Ammon's horn (tissue), 1 donor: ENCODE data around the gene FUT8.

ENCODE experiments used
- DNase-seq: peaks from one replicate; pipeline ENCODE4 v3.0.0-alpha.2; 2016; ENCODE audit warnings: low spot score

The FUT8 gene

DNA sequence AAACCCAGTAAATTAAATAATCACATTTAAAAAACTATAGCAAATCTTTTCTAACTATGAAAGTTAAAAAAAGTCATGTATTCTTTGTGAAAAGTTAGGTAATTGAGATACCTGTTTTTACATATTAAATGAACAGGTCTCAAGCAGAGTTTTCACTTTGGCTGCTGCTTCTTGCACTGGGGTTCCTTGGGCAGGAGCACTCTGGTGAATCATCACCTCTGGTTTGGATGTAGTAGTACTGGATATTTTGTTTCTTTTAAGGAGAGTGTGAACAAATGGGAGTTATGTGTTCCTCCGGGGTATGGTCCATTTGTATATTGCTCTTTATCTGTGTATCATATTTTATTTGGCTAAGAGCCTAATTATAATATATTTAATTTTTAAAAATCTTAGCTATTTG lies 82.7 kb downstream of the FUT8 start:
- no peak for DNase-seq

DNA sequence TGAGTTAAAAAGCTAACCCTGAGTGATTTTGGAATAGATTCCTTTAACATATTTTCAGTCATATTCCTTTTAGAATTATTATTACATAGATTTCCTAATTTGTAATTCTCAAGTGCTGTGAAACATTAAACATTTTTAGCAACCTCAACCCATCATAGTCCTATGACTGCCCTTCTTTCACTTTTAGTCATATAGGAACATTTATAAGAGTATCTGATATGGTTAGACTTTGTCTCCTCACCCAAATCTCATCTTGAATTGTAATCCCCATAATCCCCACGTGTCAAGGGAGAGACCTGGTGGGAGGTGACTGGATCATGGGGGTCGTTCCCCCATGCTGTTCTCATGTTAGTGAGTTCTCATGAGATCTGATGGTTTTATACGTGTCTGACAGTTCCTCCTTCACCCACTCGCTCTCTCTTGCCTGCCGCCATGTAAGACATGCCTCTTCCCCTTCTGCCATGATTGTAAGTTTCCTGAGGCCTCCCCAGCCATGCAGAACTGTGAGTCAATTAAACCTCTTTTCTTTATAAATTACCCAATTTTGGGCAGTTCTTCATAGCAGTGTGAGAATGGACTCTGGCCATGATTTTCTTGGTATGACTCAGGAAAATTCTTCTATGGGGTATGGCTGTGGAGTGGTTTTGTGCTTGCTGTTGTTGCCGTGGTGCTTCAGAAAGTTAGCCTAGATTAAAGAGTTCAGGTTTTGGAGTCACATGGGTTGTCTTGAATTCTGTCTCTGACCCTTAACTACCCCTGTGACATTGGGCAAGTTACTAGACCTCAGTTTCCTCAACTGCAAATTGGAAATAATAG lies 83.9 kb downstream of the FUT8 start:
- no peak for DNase-seq

DNA sequence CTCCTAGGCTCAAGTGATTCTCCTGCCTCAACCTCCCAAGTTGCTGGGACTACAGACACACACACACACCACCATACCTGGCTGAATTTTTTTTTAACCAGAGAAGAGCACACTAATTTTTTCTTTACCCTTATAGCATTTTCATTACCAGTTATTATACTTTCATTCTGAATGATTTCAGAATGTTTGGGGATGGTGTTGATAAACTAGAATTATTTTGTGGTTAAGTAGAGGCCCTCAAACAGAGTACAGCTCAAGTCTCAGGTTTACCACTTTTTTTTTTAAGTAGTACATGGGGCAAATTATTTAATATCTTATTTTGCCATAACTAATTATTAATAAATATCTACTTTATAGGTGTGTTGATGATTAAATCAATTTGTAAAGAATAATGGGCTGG lies 86.6 kb downstream of the FUT8 start:
- DNase-seq, result no peak

GRCh38 chr14:65500075-65500474 lies 87.5 kb downstream of the FUT8 start:
- no peak for DNase-seq

GRCh38 chr14:65501328-65501727 lies 88.8 kb downstream of the FUT8 start:
- no peak for DNase-seq

DNA sequence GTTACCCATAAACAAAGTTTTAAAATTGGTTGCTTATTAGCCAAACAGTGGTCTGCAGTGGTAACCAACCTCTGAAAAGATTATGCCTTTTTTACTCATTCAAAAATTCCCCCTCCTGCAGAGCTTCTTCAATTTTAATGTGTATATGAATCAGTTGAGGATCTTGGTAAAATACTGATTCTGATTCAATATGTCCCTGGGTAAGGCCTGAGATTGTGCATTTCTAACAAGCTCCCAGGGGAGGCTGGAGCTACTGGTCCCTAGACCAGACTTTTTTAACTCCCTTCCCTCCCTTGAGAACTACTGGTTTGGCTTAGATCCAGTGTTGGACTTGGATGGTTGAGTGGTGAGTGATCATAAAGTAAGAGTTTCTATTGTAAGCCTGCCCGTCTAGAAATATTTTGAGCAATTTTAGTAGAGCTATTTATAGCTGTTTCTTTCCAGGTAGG lies 90.2 kb downstream of the FUT8 start:
- no peak for DNase-seq

DNA sequence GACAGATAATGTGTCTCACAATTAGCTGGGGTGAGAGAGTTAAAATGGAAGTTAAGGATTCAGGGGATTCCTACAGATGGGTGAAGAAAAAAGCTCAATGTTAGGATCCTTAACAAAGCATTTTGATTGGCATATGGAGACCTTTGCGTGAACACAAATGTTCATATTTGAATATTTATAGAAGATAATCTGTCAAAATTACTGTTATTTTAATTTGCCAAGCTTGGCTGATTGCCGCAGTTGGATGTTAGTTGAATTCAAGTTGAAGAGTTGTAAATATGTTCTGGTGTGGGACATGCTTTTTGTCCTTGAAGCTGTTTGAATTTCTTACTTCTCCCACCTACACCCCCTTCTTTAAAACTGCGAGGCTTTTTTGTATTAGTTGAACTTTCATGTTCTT lies 91.2 kb downstream of the FUT8 start:
- DNase-seq, result no peak

- DNase-seq, result no peak
These were observed 94.3 kb downstream of the FUT8 start for GRCh38 chr14:65506801-65507200.

DNA sequence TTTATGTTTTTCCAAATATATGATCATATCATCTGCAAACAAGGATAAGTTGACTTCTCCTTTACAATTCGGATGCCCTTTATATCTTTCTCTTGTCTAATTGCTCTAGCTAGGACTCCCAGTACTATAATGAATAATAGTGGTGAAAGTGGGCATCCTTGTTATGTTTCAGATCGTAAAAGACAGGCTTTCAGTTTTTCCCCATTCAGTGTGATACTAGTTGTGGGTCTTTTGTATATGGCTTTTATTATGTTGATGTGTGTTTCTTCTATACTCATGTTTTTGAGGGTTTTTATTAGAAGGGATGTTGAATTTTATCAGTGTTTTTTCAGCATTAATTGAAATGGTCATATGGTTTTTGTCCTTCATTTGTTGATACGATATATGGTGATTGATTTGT lies 97.3 kb downstream of the FUT8 start:
- no peak for DNase-seq

GRCh38 chr14:65513671-65514070 lies 101.1 kb downstream of the FUT8 start:
- no peak for DNase-seq

DNA sequence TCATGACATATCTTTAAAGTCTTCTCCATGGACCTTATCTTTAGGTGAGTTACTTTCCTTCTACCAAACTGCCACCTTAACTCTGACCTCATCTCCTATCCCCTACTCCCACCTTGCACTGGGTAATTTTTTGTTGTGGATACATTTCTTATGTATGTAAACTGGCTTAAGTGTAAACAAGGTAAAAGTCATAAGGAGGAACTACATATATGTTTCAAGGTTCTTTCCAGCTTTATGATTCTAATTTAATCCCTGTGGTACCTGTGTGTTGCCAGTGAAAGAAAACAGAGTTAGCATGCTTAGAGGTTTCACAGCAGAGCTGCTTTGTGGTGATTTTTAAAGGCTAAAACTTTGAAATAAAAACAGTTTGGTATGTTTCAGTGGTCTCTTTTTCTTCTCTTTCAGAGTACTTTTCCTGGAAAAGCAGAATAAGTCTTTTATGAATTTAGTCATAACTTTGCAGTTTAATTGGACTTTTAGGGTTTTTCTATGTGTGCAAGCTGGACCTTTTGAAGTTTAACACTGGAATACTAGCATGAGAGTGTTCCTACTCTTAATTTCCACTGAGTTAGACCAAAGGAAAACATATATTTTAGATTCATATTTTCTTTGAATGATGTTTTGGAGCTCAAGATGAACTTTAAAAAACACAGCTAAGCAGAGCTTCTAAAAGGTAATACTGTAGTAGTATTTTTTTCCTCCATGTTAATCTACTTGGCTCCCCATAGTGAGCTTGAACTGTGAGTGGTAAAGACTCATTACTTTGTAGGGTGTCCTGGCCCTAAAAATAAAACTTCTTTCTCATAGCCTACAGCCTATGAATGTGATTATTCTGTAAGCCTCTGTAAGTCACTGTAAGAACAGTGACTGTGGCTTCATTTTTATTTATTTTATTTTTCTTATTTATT lies 105.4 kb downstream of the FUT8 start:
- no peak for DNase-seq

DNA sequence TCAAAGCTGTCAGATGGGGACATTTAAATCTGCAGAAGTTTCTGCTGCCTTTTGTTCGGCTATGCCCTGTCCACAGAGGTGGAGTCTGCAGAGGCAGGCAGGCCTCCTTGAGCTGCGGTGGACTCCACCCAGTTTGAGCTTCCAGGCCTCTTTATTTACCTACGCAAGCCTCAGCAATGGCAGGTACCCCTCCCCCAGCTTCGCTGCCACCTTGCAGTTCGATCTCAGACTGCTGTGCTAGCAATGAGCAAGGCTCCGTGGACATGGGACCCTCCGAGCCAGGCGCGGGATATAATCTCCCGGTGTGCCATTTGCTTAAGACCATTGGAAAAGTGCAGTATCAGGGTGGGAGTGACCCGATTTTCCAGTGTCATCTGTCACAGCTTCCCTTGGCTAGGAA lies 115.5 kb downstream of the FUT8 start:
- DNase-seq, result no peak

GRCh38 chr14:65531148-65531547 lies 118.6 kb downstream of the FUT8 start:
- DNase-seq, result no peak

DNA sequence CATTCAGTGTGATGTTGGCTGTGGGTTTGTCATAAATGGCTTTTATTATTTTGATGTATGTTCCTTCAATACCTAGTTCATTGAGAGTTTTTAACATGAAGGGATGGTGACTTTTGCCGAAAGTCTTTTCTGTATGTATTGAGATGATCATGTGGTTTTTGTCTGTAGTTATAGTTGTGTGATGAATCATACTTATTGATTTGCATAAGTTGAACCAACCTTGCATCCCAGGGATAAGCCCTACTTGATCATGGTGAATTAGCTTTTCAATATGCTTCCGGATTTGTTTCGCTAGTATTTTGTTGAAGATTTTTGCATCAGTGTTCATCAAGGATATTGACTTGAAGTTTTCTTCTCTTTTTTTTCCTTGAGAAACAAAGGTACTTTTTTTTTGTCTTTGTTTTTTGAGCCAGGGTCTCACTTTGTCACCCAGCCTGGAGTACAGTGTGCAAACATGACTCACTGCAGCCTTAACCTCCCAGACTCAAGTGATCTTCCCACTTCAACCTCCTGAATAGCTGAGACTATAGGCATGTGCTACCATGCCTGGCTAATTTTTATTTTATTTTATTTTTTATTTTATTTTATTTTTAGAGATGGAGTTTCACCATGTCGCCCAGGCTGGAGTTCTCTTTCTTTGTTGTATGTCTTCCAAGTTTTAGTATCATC lies 121.3 kb downstream of the FUT8 start:
- DNase-seq, result no peak

GRCh38 chr14:65536781-65537423 lies 124.4 kb downstream of the FUT8 start:
- DNase-seq, result no peak

DNA sequence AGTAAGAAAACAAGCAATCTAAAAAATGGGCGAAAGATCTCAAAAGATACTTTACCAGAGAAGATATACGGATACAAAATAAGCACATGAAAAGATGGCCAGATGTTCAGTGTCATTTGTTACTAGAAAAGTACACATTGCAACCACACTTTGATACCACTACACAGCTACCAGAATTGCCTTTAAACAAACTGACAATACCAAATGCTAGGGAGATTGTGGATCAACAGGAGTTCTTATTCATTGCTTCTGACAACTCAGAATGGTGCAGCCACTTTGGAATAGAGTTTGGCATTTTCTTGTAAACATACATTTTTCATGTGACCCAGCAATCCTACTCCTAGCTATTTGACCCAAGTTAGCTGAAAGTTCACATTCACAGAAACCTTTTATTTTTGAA lies 136.3 kb downstream of the FUT8 start:
- no peak for DNase-seq

- no peak for DNase-seq
These were observed 136.9 kb downstream of the FUT8 start for GRCh38 chr14:65549429-65549828.

- DNase-seq, result no peak
These were observed 138.5 kb downstream of the FUT8 start for GRCh38 chr14:65550779-65551643.

GRCh38 chr14:65552724-65553123 lies 140.2 kb downstream of the FUT8 start:
- no peak for DNase-seq

DNA sequence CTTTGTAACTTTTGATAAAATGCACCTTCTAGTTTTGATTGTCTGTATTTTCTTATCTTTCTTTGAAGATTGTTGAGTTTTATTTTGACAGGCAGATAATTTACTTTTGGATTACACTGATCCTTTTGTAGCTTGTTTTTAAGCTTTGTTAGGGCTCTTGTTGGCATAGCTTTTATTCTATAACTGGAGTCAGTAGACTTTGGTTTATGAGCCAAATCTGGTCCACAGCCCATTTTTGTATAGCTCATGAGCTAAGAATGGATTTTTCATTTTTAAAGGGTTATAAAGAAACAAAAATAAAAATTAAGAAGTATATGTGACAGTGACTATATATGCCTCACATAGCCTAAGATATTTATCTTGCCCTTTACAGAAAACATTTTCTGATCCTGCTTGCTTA lies 142.3 kb downstream of the FUT8 start:
- DNase-seq, result no peak

DNA sequence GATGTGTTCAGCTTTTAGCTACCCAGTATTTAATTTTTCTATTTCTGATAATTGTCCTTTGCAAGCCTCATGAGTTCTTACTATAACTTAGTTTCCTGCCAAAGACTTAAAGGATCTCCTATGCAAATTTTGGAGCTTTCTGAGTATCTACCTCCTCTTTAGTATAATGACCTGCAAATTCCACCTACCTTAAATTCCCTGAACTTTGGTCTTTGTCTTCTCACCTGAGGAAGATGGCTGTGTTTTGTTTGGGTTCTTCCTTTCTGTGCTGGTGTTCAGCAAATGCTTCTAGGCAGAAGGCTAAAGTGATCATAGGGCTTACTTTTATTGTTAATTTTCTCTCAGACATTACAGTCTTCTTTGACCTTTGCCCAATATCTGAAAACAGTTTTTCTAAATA lies 142.8 kb downstream of the FUT8 start:
- DNase-seq, result no peak
